Ovary (tissue), 10 donors: ENCODE data around the gene LDAH. TPM values are rescaled to one million over a fixed set of nuclear protein-coding genes. Genes with fewer than 3 reads are reported as not detected.
A peak's percentile ranks its signal among the peaks of the same experiment; 100 is the strongest.

Source experiments
- DNase-seq, 5 donors: peaks; one replicate each; pipeline ENCODE4 v3.0.0-alpha.2; 2019 to 2020
- H3K27ac ChIP-seq, 2 donors: fragments of 200-600 bp; one replicate each; pipeline versions ENCODE4 v1.5.1 to v1.8.0; 2019 to 2022
- H3K27me3 ChIP-seq: fragments of 200-600 bp; one replicate; pipeline ENCODE4 v1.8.0; 2022
- H3K36me3 ChIP-seq: fragments of 200-600 bp; sonication (generic); one replicate; pipeline ENCODE4 v1.5.1; 2019
- H3K4me1 ChIP-seq: one replicate; pipeline ENCODE4 v1.8.1; 2013; ENCODE audit warnings: mild to moderate bottlenecking, moderate library complexity; ENCODE audit not compliant: insufficient read depth
- H3K4me3 ChIP-seq: fragments of 200-600 bp; sonication (generic); one replicate; pipeline ENCODE4 v1.5.1; 2017
- H3K9me3 ChIP-seq, 2 donors: fragments of 200-600 bp in 1 of 2; sonication (generic) in 1 of 2; one replicate each; pipeline versions ENCODE4 v1.5.1 to v1.8.1; 2013 to 2019; ENCODE audit warnings: mild to moderate bottlenecking in 1 of 2, moderate library complexity in 1 of 2
- CTCF ChIP-seq, 3 donors: fragments of 450-650 bp in 2 of 3; fragments of 200-600 bp in 1 of 3; IDR thresholded peaks; one replicate each; pipeline versions ENCODE4 v1.5.1 to v1.8.0; 2016 to 2022; ENCODE audit warnings: antibody characterized with exemption in 3 of 3, mild to moderate bottlenecking in 1 of 3
- EP300 ChIP-seq: sonication (generic); formaldehyde crosslinking; IDR thresholded peaks from one replicate; pipeline ENCODE4 v1.6.1; 2017; ENCODE audit warnings: antibody characterized with exemption
- POLR2A ChIP-seq: fragments of 450-650 bp; IDR thresholded peaks from one replicate; pipeline ENCODE4 v1.6.1; 2017; ENCODE audit warnings: antibody characterized with exemption, mild to moderate bottlenecking, moderate library complexity
- WGBS, 3 donors: extraction: QIAGEN DNeasy Blood & Tissue Kit in 1 of 3; methylation state at CpG; one replicate each; pipeline versions ENCODE4 v1.1.5 to v1.1.7; 2013 to 2017; 5-methylcytosine and 5-hydroxymethylcytosine counted together
- intact Hi-C, 4 donors: fragments of 100-400 bp; cut with DNase I; formaldehyde crosslinking; loops; one replicate each; pipeline versions ENCODE4 v1.11.0 to v1.15.1; 2022 to 2023
- long read RNA-seq, 3 donors: library from polyadenylated mRNA in 2 of 3; unstranded in 2 of 3; transcript quantifications; one replicate each; pipeline ENCODE4 v2.0.0 and lab custom pipeline, GENCODE V29; 2021 to 2026
- polyA plus RNA-seq, 2 donors: library from polyadenylated mRNA; stranded (reverse); fragments of 200-250 nt in 1 of 2; fragments of 350-450 nt in 1 of 2; fragmentation: Illumina TruSeq in 1 of 2; extraction: RNeasy Lipid Tissue Mini Kit (QIAGEN cat#74804) in 1 of 2; gene quantifications; one replicate each; pipeline ENCODE4 v1.2.3, GENCODE V29; 2013 to 2014
- total RNA-seq, 7 donors: library from RNA; depleted of rRNA in 2 of 7; stranded (reverse); fragments of >200 nt in 2 of 7; fragmentation: NEBNext Ultra II Directional in 3 of 7; extraction: Animal tissue kit (Norgen Biotek cat#: 25700) in 3 of 7; gene quantifications; one replicate each; pipeline versions ENCODE4 v1.1.0 to v1.2.4, GENCODE V29; 2016 to 2023
- donor health status: DM: no; HTN: no; CAD: no; lungs with moderate emphysema.
- donor health status: DM: no; HTN: no; CAD: no.
- donor health status: Bipolar disorder and iron deficiency.
- donor health status: DM: yes; HTN: yes; CAD: no.
- donor health status: DM: no; HTN: no; CAD: no.
- donor health status: DM: yes; HTN: yes; CAD: no.

The LDAH gene
- total RNA-seq (10 to 100 TPM in 4 of 7 donors, 1 to 10 TPM in 3; 4.0 to 16.5 (median 11.0) TPM), polyA plus RNA-seq (10 to 100 TPM in 1 of 2 donors, 1 to 10 TPM in 1; 6.3 to 21.0 TPM)
- long read RNA-seq, donor 1, transcript LDAH-201 (7 exons, 2,907 nt), result major isoform, 5 of 24 reads
- long read RNA-seq, donor 1, partial matches to known transcripts, result 4 of 24 reads
- long read RNA-seq, donor 1, other reads (novel, unspliced or antisense), result 11 of 24 reads
- long read RNA-seq, donor 2, partial matches to known transcripts, result 0 of 3 reads
- long read RNA-seq, donor 2, other reads (novel, unspliced or antisense), result 0 of 3 reads
- long read RNA-seq, donor 3, transcript LDAH-201 (7 exons, 2,907 nt), result major isoform, 8 of 17 reads
- long read RNA-seq, donor 3, partial matches to known transcripts, result 1 of 17 reads
- long read RNA-seq, donor 3, other reads (novel, unspliced or antisense), result 5 of 17 reads

DNA sequence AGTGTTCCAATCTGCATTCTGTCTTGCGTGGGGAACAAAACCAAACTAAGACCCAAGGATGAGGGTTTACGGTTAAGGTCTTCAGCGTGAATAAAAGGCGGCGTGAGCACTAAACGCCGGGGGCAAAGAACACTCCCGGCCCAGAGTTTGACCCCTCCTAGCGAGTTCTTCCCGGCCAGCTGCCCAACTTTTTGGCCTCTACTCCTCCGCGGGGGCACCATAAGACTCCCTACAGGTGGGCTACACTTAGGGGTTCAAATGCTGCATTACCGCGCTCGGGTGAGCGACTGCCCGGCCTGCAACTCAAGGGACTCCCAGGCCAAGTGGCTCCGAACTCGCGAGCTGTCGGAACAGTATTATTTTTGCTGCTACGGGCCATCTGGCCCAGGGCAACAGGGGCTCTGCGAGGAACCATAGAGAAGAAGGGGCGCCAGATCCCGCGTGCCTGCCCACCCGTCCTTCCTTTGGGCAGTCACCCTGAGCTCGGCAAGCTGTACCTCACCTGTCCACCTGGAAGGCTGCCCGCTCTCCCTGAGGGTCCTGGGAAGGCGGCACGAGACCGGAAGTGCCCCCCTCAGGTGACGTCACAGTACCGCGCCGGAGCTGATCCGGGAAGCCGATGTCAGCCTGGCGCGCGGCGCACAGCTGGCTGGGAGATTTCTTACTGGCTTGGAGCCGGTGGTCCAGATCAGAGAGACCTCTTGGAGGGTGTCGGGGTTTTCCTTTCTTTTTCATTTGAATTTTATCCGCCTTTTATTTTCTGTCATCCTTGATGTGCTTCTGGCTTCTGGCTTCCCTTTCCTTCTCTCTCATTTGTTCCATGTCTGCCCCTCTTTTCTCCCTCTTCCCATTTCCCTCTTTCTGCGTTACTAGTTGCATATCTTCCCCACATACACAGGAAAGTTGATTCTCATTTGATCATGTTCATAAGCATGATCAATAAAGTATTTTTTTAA is at the start of gene LDAH:
TSS of gene LDAH (minus strand) at position 567 of the 956 bp plus-strand sequence. CDS start 21,638 bp downstream, outside the sequence.
- Histone ChIP-seq H3K4me1 (no peaks in the 10 kb centered on the region), H3K36me3 (no peaks in the 10 kb centered on the region), H3K27ac (peak within 1 kb of the TSS; percentile 50 to 80), H3K27me3 (no peaks in the 10 kb centered on the region), H3K4me3 (peak within 1 kb of the TSS; percentile 67), H3K9me3 (no peaks in the 10 kb centered on the region)
- TF ChIP-seq EP300 (peak; percentile 67), POLR2A (peak; percentile 63), CTCF (IDR thresholded peaks at IDR 0.05) (peak in 1 of 3 donors; percentile 18)
- 0 to 1% (median 0%) methylated on average over 37 to 46 of the region's 46 CpGs for WGBS, 3 donors
- intact Hi-C loops, result no loop called here
- peak; percentile 95 to 98 (median 97) for DNase-seq

- intact Hi-C loops, result no loop called here
- no peaks in the 10 kb centered on the region for H3K27me3 ChIP-seq
- WGBS, 3 donors, result 22 to 42% (median 23%) methylated on average over 2 of the region's 2 CpGs
- H3K9me3 ChIP-seq, result no peaks in the 10 kb centered on the region
- no peaks in the 10 kb centered on the region for H3K4me1 ChIP-seq
- no peak overlapping the region for H3K27ac ChIP-seq
- H3K36me3 ChIP-seq, result no peaks in the 10 kb centered on the region
- DNase-seq, result no peak
- H3K4me3 ChIP-seq, result no peak overlapping the region
- TF ChIP-seq POLR2A (no peak), CTCF (IDR thresholded peaks at IDR 0.05) (no peak), EP300 (no peak)
Observed at GRCh38 chr2:20868377-20868776, 45.5 kb upstream of the LDAH start.

GRCh38 chr2:20862850-20863249 is 39.9 kb upstream of the LDAH start:
- no peaks in the 10 kb centered on the region for H3K36me3 ChIP-seq
- TF ChIP-seq CTCF (IDR thresholded peaks at IDR 0.05), result no peak
- TF ChIP-seq POLR2A, result no peak
- TF ChIP-seq EP300, result no peak
- 72 to 77% (median 76%) methylated on average over 6 of the region's 6 CpGs for WGBS, 3 donors

DNA sequence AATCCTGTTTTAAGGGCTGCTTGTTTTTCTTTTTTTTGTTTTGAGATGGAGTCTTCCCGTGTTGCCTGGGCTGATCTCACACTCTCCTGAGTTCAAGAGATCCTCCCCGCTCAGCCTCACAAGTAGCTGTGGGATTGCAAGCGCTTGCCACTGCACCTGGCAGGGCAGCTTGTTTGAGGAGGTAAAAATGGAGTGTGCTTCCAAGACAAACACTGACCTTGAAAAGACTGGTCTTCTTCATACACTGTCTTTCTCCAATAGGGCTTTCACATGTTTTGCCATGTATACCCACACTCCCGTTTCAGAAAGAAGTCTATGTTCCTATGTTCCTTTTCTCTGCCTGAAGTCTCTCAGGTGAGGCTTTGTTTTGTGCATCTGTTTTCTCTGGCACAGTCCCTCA is 32.6 kb upstream of the LDAH start:
- TF ChIP-seq CTCF (IDR thresholded peaks at IDR 0.05) (no peak), EP300 (no peak), POLR2A (no peak)
- intact Hi-C loops, result no loop called here
- no peak overlapping the region for H3K27ac ChIP-seq

More at GRCh38 chr2:20862850-20863249, 39.9 kb upstream of the LDAH start:
- no peaks in the 10 kb centered on the region for H3K9me3 ChIP-seq
- no peaks in the 10 kb centered on the region for H3K27me3 ChIP-seq
- intact Hi-C loops, result no loop called here
- H3K4me3 ChIP-seq, result no peak overlapping the region
- H3K27ac ChIP-seq, result no peak overlapping the region
- no peaks in the 10 kb centered on the region for H3K4me1 ChIP-seq
- no peak for DNase-seq

More for the DNA sequence above, 32.6 kb upstream of the LDAH start:
- 67 to 84% (median 67%) methylated on average over 4 of the region's 4 CpGs for WGBS, 3 donors
- Histone ChIP-seq H3K9me3 (no peaks in the 10 kb centered on the region), H3K4me1 (no peaks in the 10 kb centered on the region), H3K36me3 (no peaks in the 10 kb centered on the region), H3K27me3 (no peaks in the 10 kb centered on the region), H3K4me3 (no peak overlapping the region)
- DNase-seq, result no peak
